ENCODE data around the gene SRGAP1.

SRGAP1 gene

DNA sequence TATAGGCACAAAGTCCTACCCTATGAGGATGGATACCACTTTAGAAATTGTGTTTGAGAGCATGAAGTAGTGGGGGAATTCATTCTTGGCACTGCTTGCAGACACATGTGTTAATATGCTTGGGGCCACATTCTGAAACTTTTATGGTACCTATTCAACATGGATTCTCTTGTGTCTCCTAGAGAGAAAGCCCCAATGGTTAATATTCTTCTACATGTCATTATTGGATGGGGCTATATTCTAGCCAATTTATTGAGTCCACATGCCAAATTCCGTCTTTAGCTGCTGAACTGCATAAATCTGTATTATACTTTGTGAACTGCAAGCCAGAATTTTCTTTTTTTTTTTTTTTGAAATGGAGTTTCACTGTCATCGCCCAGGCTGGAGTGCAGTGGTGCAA is 237.6 kb downstream of the SRGAP1 start:
- Histone ChIP-seq H3K4me3 (ENCODE audit: low read depth, low read length) (no peak overlapping the region), H3K36me3 (replicated peaks) (peaks cover 5% of the 10 kb centered on the region), H3K27ac (no peak overlapping the region), H3K27me3 (replicated peaks) (no peaks in the 10 kb centered on the region)
- TF ChIP-seq, protein P1, sequence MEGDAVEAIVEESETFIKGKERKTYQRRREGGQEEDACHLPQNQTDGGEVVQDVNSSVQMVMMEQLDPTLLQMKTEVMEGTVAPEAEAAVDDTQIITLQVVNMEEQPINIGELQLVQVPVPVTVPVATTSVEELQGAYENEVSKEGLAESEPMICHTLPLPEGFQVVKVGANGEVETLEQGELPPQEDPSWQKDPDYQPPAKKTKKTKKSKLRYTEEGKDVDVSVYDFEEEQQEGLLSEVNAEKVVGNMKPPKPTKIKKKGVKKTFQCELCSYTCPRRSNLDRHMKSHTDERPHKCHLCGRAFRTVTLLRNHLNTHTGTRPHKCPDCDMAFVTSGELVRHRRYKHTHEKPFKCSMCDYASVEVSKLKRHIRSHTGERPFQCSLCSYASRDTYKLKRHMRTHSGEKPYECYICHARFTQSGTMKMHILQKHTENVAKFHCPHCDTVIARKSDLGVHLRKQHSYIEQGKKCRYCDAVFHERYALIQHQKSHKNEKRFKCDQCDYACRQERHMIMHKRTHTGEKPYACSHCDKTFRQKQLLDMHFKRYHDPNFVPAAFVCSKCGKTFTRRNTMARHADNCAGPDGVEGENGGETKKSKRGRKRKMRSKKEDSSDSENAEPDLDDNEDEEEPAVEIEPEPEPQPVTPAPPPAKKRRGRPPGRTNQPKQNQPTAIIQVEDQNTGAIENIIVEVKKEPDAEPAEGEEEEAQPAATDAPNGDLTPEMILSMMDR (IDR thresholded peaks at IDR 0.05; ENCODE audit: low read depth, low read length, missing control alignments) = no peak
- no peak for DNase-seq
- in situ Hi-C loops (cut with HindIII; ENCODE audit: low pct_ligation_motif_present, low sequenced_read_pairs) = no loop called here

DNA sequence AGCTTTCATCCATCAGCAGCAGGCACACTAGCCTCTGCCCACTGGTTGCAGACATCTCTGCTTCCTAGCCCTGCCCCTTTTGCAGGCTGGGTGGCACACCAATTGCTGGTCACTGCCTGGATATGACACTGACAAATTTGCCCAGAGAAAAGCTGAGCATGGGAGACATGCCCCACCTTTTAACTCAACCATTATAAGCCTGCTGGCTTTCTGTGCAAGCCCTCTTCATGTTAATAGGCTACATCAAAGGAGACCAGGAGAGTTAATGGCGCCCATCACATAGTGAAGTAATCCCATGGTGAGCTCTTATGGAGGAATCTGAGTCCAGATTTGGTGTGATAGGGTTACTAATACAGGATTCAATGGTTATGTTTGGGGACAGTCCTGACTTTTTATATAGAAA is 238.4 kb downstream of the SRGAP1 start:
- Histone ChIP-seq H3K27me3 (replicated peaks) (no peaks in the 10 kb centered on the region), H3K27ac (no peak overlapping the region), H3K36me3 (replicated peaks) (peaks cover 5% of the 10 kb centered on the region), H3K4me3 (ENCODE audit: low read depth, low read length) (no peak overlapping the region)
- in situ Hi-C loops (cut with HindIII; ENCODE audit: low pct_ligation_motif_present, low sequenced_read_pairs) = no loop called here
- no peak for DNase-seq
- TF ChIP-seq, protein P1 (IDR thresholded peaks at IDR 0.05; ENCODE audit: low read depth, low read length, missing control alignments) = no peak

DNA sequence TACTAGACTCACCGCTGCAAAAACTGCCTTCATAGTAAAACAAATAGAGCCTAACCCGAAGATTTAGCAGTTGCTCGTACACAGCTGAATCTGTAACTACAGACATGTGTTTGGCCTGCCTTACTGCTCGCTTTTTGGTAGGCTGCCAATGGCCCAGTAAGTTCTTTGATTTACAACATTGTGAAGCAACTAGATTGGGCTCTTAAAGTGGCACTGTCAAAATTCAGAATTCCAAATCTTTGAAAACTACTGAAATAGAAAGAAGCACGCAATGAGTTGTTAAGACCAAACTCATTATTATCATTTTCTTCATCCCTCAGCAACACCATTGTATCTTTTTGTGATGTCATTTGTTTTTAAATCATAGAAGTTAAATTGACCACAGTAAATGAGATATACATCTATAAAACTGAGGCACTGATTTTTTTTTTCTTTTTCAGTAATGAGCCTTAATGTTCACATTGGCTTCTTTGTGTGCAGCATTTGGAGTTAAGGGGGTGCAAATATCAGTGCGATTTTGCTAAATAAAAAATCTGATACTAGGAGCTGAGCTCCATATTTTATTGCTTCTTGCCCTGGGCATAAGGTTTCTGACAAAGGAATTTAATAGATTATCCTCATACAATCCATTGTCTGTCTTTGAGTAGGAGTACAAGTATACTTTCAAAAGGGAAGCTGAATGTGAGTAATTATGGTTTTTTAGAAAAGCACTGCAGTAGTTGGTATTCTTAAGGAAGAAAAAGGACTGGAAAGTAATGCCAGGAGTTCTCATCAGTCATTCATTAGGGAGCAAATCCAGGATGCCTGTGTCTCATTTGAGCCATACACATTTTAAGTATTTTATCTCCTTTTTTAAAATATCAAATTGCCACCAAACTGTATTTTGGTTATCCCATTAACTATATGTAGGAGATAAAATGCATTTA is 239.0 kb downstream of the SRGAP1 start:
- in situ Hi-C loops (cut with HindIII; ENCODE audit: low pct_ligation_motif_present, low sequenced_read_pairs) = no loop called here

DNA sequence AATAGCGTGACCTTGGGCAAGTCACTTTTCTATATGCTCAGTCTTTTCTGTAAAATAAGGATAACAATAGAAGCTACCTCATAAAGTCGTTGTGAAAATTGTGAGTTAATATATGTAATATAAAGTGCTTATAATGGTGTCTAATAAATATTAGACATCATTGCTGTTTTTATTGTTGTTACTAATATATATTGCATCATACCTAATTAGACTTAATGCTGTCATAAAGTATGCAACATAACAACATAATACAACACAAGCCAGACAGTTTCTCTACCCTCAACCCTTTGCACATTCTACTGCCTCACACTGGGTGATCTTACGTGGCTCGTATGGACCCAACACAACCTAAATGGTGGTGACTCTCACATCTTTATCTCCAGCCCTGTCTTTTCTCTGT is 240.7 kb downstream of the SRGAP1 start:
- in situ Hi-C loops (cut with HindIII; ENCODE audit: low pct_ligation_motif_present, low sequenced_read_pairs) = no loop called here
- no peaks in the 10 kb centered on the region for H3K36me3 ChIP-seq (replicated peaks)
- DNase-seq = no peak
- no peaks in the 10 kb centered on the region for H3K27me3 ChIP-seq (replicated peaks)
- no peak overlapping the region for H3K27ac ChIP-seq
- TF ChIP-seq, protein P1 (IDR thresholded peaks at IDR 0.05; ENCODE audit: low read depth, low read length, missing control alignments) = no peak
- H3K4me3 ChIP-seq (ENCODE audit: low read depth, low read length) = no peak overlapping the region

More for the DNA sequence above, 239.0 kb downstream of the SRGAP1 start:
- Histone ChIP-seq H3K27me3 (replicated peaks) (no peaks in the 10 kb centered on the region), H3K4me3 (ENCODE audit: low read depth, low read length) (no peak overlapping the region), H3K27ac (no peak overlapping the region), H3K36me3 (replicated peaks) (peaks cover 5% of the 10 kb centered on the region)
- DNase-seq = peak; percentile 60
- TF ChIP-seq, protein P1 (IDR thresholded peaks at IDR 0.05; ENCODE audit: low read depth, low read length, missing control alignments) = no peak

DNA sequence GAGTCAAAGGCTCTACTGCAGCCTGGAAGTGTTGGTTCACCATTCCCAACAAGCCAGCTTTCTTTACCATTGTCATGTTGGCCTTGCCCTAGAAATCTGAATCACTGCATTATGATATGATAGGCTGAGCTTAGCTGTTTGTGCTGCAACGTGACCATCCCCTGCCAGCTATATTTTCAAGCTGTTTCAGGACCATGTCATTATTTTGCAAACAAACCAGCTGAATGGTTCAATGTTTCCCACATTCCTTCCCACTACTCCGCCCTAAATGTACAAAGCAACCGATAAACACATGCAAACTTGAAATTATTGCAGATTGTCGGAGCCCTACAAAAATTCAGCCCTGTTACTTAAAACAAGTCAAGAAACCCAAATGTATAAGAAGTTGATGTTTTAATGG is 241.5 kb downstream of the SRGAP1 start:
- TF ChIP-seq, protein P1 (IDR thresholded peaks at IDR 0.05; ENCODE audit: low read depth, low read length, missing control alignments) = no peak
- in situ Hi-C loops (cut with HindIII; ENCODE audit: low pct_ligation_motif_present, low sequenced_read_pairs) = no loop called here

More for the DNA sequence above, 241.5 kb downstream of the SRGAP1 start:
- Histone ChIP-seq H3K27me3 (replicated peaks) (no peaks in the 10 kb centered on the region), H3K36me3 (replicated peaks) (no peaks in the 10 kb centered on the region), H3K27ac (no peak overlapping the region), H3K4me3 (ENCODE audit: low read depth, low read length) (no peak overlapping the region)
- no peak for DNase-seq
